GM12873 (cell line): ENCODE results near the gene PTCD2.

Source experiments
- CTCF ChIP-seq: IDR thresholded peaks from 2 replicates; pipeline ENCODE4 v1.5.1; 2012; ENCODE audit warnings: low read depth, mild to moderate bottlenecking, moderate library complexity, low read length, control low read depth; ENCODE audit not compliant: insufficient read depth; ENCODE audit errors: missing control alignments

PTCD2 gene

GRCh38 chr5:72319976-72320752 is at the start of gene PTCD2, which contains the start of gene MRPS27:
TSS of gene PTCD2 (plus strand) at chr5:72320373. CDS start at chr5:72320383, 10 bp downstream.
TSS of gene MRPS27 (minus strand) at chr5:72320240. CDS start at chr5:72320221, 19 bp downstream.
- peak; percentile 41 for TF ChIP-seq CTCF

- TF ChIP-seq CTCF = no peak
These were observed 48.5 kb upstream of the PTCD2 start for GRCh38 chr5:72271702-72272101.

DNA sequence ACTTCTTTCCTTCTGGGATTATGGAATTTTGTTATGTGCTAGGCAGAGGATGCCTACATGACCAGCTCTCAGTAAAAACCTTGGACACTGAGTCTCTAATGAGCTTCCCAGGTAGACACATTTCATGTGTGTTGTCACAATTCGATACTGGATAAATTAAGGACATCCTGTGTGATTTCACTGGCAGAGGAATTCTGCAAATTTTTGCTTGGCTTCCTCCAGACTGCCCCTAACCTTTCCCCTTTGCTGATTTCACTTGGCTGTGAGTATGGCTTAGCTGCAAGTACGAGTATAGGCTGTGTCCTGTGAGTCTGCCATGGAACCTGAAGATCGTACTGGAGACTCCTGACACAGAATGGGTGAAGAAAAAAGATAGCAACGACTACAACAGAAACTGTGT is 47.8 kb upstream of the PTCD2 start:
- TF ChIP-seq CTCF = no peak

DNA sequence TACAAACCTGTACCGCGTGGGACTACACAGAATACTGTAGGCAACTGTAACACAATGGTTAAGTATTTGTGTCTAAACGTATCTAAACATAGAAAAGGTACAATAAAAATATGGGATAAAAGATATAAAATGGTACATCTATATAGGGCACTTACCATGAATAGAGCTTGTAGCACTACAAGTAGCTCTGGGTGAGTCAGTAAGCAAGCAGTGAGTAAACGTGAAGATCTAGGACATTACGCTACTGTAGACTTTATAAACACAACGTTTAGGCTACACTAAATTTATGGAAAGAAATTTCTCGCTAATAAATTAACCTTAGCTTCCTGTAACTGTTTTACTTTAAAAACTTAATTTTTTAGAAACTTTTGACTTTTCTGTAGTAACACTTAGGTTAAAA is 46.6 kb upstream of the PTCD2 start:
- no peak for TF ChIP-seq CTCF

DNA sequence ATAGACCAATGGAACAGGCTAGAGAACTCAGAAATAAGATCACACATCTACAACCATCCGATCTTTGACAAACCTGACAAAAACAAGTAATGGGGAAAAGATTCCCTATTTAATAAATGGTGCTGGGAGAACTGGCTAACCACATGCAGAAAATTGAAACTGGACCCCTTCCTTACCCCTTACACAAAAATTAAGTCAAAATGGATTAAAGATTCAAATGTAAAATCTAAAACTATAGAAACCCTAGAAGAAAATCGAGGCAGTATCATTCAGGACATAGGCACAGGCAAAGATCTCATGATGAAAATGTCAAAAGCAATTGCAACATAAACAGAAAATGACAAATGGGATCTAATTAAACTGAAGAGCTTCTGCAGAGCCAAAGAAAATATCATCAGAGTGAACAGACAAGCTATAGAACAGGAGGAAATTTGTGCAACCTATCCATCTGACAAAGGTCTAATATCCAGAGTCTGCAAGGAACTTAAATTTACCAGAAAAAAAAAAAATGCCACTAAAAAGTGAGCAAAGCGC is 43.9 kb upstream of the PTCD2 start:
- no peak for TF ChIP-seq CTCF

- TF ChIP-seq CTCF = peak; percentile 40
These were observed 39.5 kb upstream of the PTCD2 start for GRCh38 chr5:72280581-72281069.

DNA sequence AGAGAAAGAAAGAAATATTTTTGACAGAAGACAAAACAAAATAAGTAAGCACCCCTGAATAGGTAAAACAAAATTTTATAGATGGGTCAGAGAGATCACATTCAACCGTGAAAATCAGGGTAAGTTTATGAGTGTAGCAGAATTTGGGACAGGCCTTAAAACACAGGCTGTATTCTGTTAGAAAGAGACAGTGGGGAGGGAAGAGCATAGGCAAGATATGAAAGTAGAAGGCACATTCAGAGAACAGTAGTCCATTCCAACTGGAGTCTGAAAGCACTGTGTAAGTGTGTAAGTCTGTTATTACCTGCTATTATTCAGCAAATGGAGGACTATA is 38.8 kb upstream of the PTCD2 start:
- TF ChIP-seq CTCF = no peak
